Naive B cell (primary cell): ENCODE measurements around the gene COG7. TPM values are rescaled to one million over a fixed set of nuclear protein-coding genes. Genes with fewer than 3 reads are reported as not detected.
"Not testable (repeated sequence)": the region's sequence is repeated elsewhere in the genome, so short reads cannot be mapped to it uniquely, and the experiment has no call there.

Source experiments
- ATAC-seq, 2 donors: fragments of 150-1000 bp; cut with Tn5 transposase; 2 replicates each; pipeline ENCODE4 v1.10.0; 2021; ENCODE audit warnings: low read depth in 2 of 2, mild to moderate bottlenecking in 2 of 2, moderate library complexity in 2 of 2
- DNase-seq: peaks from one replicate; pipeline ENCODE4 v3.0.0; 2022
- H3K27ac Mint-ChIP-seq, 6 donors: one replicate each; pipeline ENCODE4 v1.8.0; 2020 to 2022; ENCODE audit warnings: mild to moderate bottlenecking in 6 of 6, mixed read lengths in 6 of 6, moderate library complexity in 5 of 6, inconsistent platforms in 2 of 6
- H3K27me3 Mint-ChIP-seq, 3 donors: one replicate each; pipeline ENCODE4 v1.8.0; 2021 to 2022; ENCODE audit warnings: mixed read lengths in 3 of 3, mild to moderate bottlenecking in 1 of 3
- H3K36me3 Mint-ChIP-seq, 2 donors: one replicate each; pipeline ENCODE4 v1.8.0; 2020 to 2022; ENCODE audit warnings: mixed read lengths in 2 of 2, inconsistent platforms in 1 of 2, mild to moderate bottlenecking in 1 of 2
- H3K4me1 Mint-ChIP-seq, 3 donors: one replicate each; pipeline ENCODE4 v1.8.0; 2020 to 2022; ENCODE audit warnings: mixed read lengths in 3 of 3, inconsistent platforms in 1 of 3, mild to moderate bottlenecking in 1 of 3, moderate library complexity in 1 of 3
- H3K4me3 Mint-ChIP-seq, 8 donors: one replicate each; pipeline ENCODE4 v1.8.0; 2020 to 2022; ENCODE audit warnings: mild to moderate bottlenecking in 8 of 8, mixed read lengths in 8 of 8, moderate library complexity in 8 of 8, inconsistent platforms in 2 of 8
- H3K9me3 Mint-ChIP-seq, 7 donors: one replicate each; pipeline ENCODE4 v1.8.0; 2020 to 2022; ENCODE audit warnings: mixed read lengths in 7 of 7, mild to moderate bottlenecking in 5 of 7, inconsistent platforms in 2 of 7, moderate library complexity in 1 of 7
- polyA plus RNA-seq, 6 donors: library from polyadenylated mRNA; unstranded; fragments of 300-500 nt; fragmentation: Illumina TruSeq; gene quantifications; one replicate each; pipeline ENCODE4 v1.2.3, GENCODE V29; 2021; ENCODE audit warnings: low read depth in 6 of 6

Gene COG7
- polyA plus RNA-seq, 6 donors from 2014 or later: 5.8 to 19.3 (median 8.8) TPM

GRCh38 chr16:23383881-23384280, 69.1 kb downstream of the COG7 start:
- no peaks in the 10 kb centered on the region for H3K4me1 Mint-ChIP-seq
- H3K27me3 Mint-ChIP-seq: peaks cover 0 to 8% (median 2%) of the 10 kb centered on the region in 3 donors
- H3K36me3 Mint-ChIP-seq: peaks cover 3 to 4% of the 10 kb centered on the region in 2 donors
- H3K27ac Mint-ChIP-seq: no peak overlapping the region
- no peaks in the 10 kb centered on the region for H3K9me3 Mint-ChIP-seq
- DNase-seq: no peak
- H3K4me3 Mint-ChIP-seq: no peak overlapping the region
- ATAC-seq: no peak

- ATAC-seq (no peak), DNase-seq (no peak)
- Mint-ChIP-seq H3K4me1 (no peaks in the 10 kb centered on the region), H3K27me3 (peaks cover 0 to 13% (median 12%) of the 10 kb centered on the region in 3 donors), H3K4me3 (no peak overlapping the region), H3K36me3 (no peaks in the 10 kb centered on the region), H3K27ac (no peak overlapping the region), H3K9me3 (no peaks in the 10 kb centered on the region)
Measured at GRCh38 chr16:23382279-23382678, 70.7 kb downstream of the COG7 start.

GRCh38 chr16:23381702-23382101, 71.3 kb downstream of the COG7 start:
- not testable (repeated sequence) for ATAC-seq, H3K36me3 Mint-ChIP-seq, DNase-seq, H3K9me3 Mint-ChIP-seq, H3K27ac Mint-ChIP-seq, H3K4me1 Mint-ChIP-seq, H3K4me3 Mint-ChIP-seq
- peaks cover 0 to 13% (median 12%) of the 10 kb centered on the region in 3 donors for H3K27me3 Mint-ChIP-seq

GRCh38 chr16:23380501-23380951, 72.5 kb downstream of the COG7 start:
- peak overlapping the region in 1 of 6 donors; percentile 17 for H3K27ac Mint-ChIP-seq
- H3K27me3 Mint-ChIP-seq: peaks cover 0 to 13% (median 12%) of the 10 kb centered on the region in 3 donors
- H3K4me3 Mint-ChIP-seq: no peak overlapping the region
- no peaks in the 10 kb centered on the region for H3K4me1 Mint-ChIP-seq
- no peaks in the 10 kb centered on the region for H3K36me3 Mint-ChIP-seq
- no peaks in the 10 kb centered on the region for H3K9me3 Mint-ChIP-seq
- DNase-seq (no peak), ATAC-seq (no peak)

- H3K9me3 Mint-ChIP-seq: no peaks in the 10 kb centered on the region
- H3K36me3 Mint-ChIP-seq: no peaks in the 10 kb centered on the region
- no peak for DNase-seq
- H3K4me1 Mint-ChIP-seq: no peaks in the 10 kb centered on the region
- H3K27ac Mint-ChIP-seq: peak overlapping the region in 1 of 6 donors; percentile 17
- H3K27me3 Mint-ChIP-seq: peaks cover 0 to 13% (median 12%) of the 10 kb centered on the region in 3 donors
- ATAC-seq: no peak
- no peak overlapping the region for H3K4me3 Mint-ChIP-seq
Measured at GRCh38 chr16:23379707-23380106, 73.3 kb downstream of the COG7 start.

- Mint-ChIP-seq H3K36me3 (no peaks in the 10 kb centered on the region), H3K27me3 (peaks cover 0 to 13% (median 12%) of the 10 kb centered on the region in 3 donors), H3K9me3 (no peaks in the 10 kb centered on the region), H3K4me3 (no peak overlapping the region), H3K4me1 (no peaks in the 10 kb centered on the region), H3K27ac (peak overlapping the region in 1 of 6 donors; percentile 78)
- ATAC-seq: no peak
- no peak for DNase-seq
Measured at GRCh38 chr16:23378921-23379320, 74.1 kb downstream of the COG7 start.

- peaks cover 0 to 19% (median 17%) of the 10 kb centered on the region in 3 donors for H3K27me3 Mint-ChIP-seq
- H3K4me3 Mint-ChIP-seq: no peak overlapping the region
- ATAC-seq: no peak
- H3K9me3 Mint-ChIP-seq: no peaks in the 10 kb centered on the region
- no peaks in the 10 kb centered on the region for H3K4me1 Mint-ChIP-seq
- DNase-seq: no peak
- H3K27ac Mint-ChIP-seq: no peak overlapping the region
- H3K36me3 Mint-ChIP-seq: no peaks in the 10 kb centered on the region
Measured at GRCh38 chr16:23378256-23378655, 74.7 kb downstream of the COG7 start.

- no peak overlapping the region for H3K4me3 Mint-ChIP-seq
- no peaks in the 10 kb centered on the region for H3K36me3 Mint-ChIP-seq
- ATAC-seq: no peak
- no peak overlapping the region for H3K27ac Mint-ChIP-seq
- DNase-seq: no peak
- no peaks in the 10 kb centered on the region for H3K4me1 Mint-ChIP-seq
- peaks cover 0 to 22% (median 19%) of the 10 kb centered on the region in 3 donors for H3K27me3 Mint-ChIP-seq
- H3K9me3 Mint-ChIP-seq: no peaks in the 10 kb centered on the region
Measured at GRCh38 chr16:23377071-23377931, 75.7 kb downstream of the COG7 start.

GRCh38 chr16:23375643-23376042, 77.3 kb downstream of the COG7 start:
- no peak for ATAC-seq
- no peak overlapping the region for H3K27ac Mint-ChIP-seq
- no peaks in the 10 kb centered on the region for H3K4me1 Mint-ChIP-seq
- no peak for DNase-seq
- H3K9me3 Mint-ChIP-seq: no peaks in the 10 kb centered on the region
- H3K4me3 Mint-ChIP-seq: no peak overlapping the region
- H3K36me3 Mint-ChIP-seq: no peaks in the 10 kb centered on the region
- peaks cover 0 to 26% (median 22%) of the 10 kb centered on the region in 3 donors for H3K27me3 Mint-ChIP-seq

- DNase-seq (no peak), ATAC-seq (no peak)
- no peaks in the 10 kb centered on the region for H3K36me3 Mint-ChIP-seq
- H3K9me3 Mint-ChIP-seq: peaks cover 0 to 3% (median 0%) of the 10 kb centered on the region in 7 donors
- H3K27me3 Mint-ChIP-seq: peaks cover 0 to 32% (median 29%) of the 10 kb centered on the region in 3 donors
- H3K4me1 Mint-ChIP-seq: no peaks in the 10 kb centered on the region
- no peak overlapping the region for H3K4me3 Mint-ChIP-seq
- H3K27ac Mint-ChIP-seq: no peak overlapping the region
Measured at GRCh38 chr16:23374721-23375510, 78.1 kb downstream of the COG7 start.

GRCh38 chr16:23373436-23374219, 79.4 kb downstream of the COG7 start:
- Mint-ChIP-seq H3K27ac (no peak overlapping the region), H3K9me3 (peaks cover 0 to 3% (median 0%) of the 10 kb centered on the region in 7 donors)

GRCh38 chr16:23371368-23371767, 81.6 kb downstream of the COG7 start:
- H3K9me3 Mint-ChIP-seq: peaks cover 0 to 3% (median 0%) of the 10 kb centered on the region in 7 donors
- no peaks in the 10 kb centered on the region for H3K36me3 Mint-ChIP-seq
- peaks cover 3 to 20% (median 17%) of the 10 kb centered on the region in 3 donors for H3K27me3 Mint-ChIP-seq
- ATAC-seq (no peak), DNase-seq (no peak)
- no peak overlapping the region for H3K27ac Mint-ChIP-seq
- no peak overlapping the region for H3K4me3 Mint-ChIP-seq
- no peaks in the 10 kb centered on the region for H3K4me1 Mint-ChIP-seq

More at GRCh38 chr16:23373436-23374219, 79.4 kb downstream of the COG7 start:
- no peaks in the 10 kb centered on the region for H3K36me3 Mint-ChIP-seq
- no peak for DNase-seq
- H3K4me1 Mint-ChIP-seq: no peaks in the 10 kb centered on the region
- no peak for ATAC-seq
- H3K4me3 Mint-ChIP-seq: no peak overlapping the region
- peaks cover 3 to 24% (median 22%) of the 10 kb centered on the region in 3 donors for H3K27me3 Mint-ChIP-seq

- Mint-ChIP-seq H3K4me3 (no peak overlapping the region), H3K9me3 (peaks cover 0 to 3% (median 0%) of the 10 kb centered on the region in 7 donors), H3K36me3 (no peaks in the 10 kb centered on the region), H3K27ac (no peak overlapping the region), H3K4me1 (peaks cover 0 to 4% (median 0%) of the 10 kb centered on the region in 3 donors), H3K27me3 (peaks cover 3 to 20% (median 18%) of the 10 kb centered on the region in 3 donors)
- DNase-seq (no peak), ATAC-seq (no peak)
Measured at GRCh38 chr16:23369416-23369815, 83.6 kb downstream of the COG7 start.
